Heart left ventricle (tissue), 16 donors: ENCODE results near the gene HERC6. TPM values are rescaled to one million over a fixed set of nuclear protein-coding genes. Genes with fewer than 3 reads are reported as not detected.
A peak's percentile ranks its signal among the peaks of the same experiment; 100 is the strongest.

ENCODE experiments used
- ATAC-seq, 4 donors: fragments of 200-7000 bp; cut with Tn5 transposase; one replicate each; pipeline ENCODE4 v1.9.1; 2020 to 2022; ENCODE audit warnings: moderate library complexity in 4 of 4, mild to moderate bottlenecking in 3 of 4, moderate number of reproducible peaks in 1 of 4
- DNase-seq, 5 donors: peaks; one replicate each; pipeline ENCODE4 v3.0.0-alpha.2; 2020
- H3K27ac ChIP-seq, 12 donors: fragments of 200-600 bp; sonication (generic) in 4 of 12; one replicate each; pipeline versions ENCODE4 v1.5.0 to v1.8.0; 2016 to 2022; ENCODE audit warnings: mild to moderate bottlenecking in 2 of 12
- H3K27me3 ChIP-seq, 9 donors: fragments of 200-600 bp; sonication (generic) in 2 of 9; one replicate each; pipeline versions ENCODE4 v1.5.1 to v1.8.0; 2016 to 2022; ENCODE audit warnings: mild to moderate bottlenecking in 3 of 9
- H3K36me3 ChIP-seq, 9 donors: fragments of 200-600 bp; sonication (generic) in 2 of 9; one replicate each; pipeline versions ENCODE4 v1.5.0 to v1.8.0; 2018 to 2022; ENCODE audit warnings: mild to moderate bottlenecking in 2 of 9
- H3K4me1 ChIP-seq, 12 donors: fragments of 200-600 bp; sonication (generic) in 4 of 12; one replicate each; pipeline versions ENCODE4 v1.5.0 to v1.8.0; 2016 to 2022; ENCODE audit warnings: mild to moderate bottlenecking in 3 of 12
- H3K4me3 ChIP-seq, 12 donors: fragments of 200-600 bp; sonication (generic) in 4 of 12; one replicate each; pipeline versions ENCODE4 v1.5.0 to v1.8.0; 2017 to 2022; ENCODE audit warnings: mild to moderate bottlenecking in 9 of 12, moderate library complexity in 4 of 12
- H3K9me3 ChIP-seq, 12 donors: fragments of 200-600 bp; sonication (generic) in 4 of 12; one replicate each; pipeline versions ENCODE4 v1.5.0 to v1.8.0; 2016 to 2022; ENCODE audit warnings: mild to moderate bottlenecking in 1 of 12
- POLR2A ChIP-seq, 2 donors: fragments of 450-650 bp; IDR thresholded peaks; one replicate each; pipeline ENCODE4 v1.6.1; 2017; ENCODE audit warnings: antibody characterized with exemption in 2 of 2, mild to moderate bottlenecking in 2 of 2, moderate library complexity in 2 of 2
- WGBS, 4 donors: extraction: QIAGEN DNeasy Blood & Tissue Kit in 2 of 4; methylation state at CpG; one replicate each; pipeline versions ENCODE4 v1.1.5 to v1.1.7; 2013 to 2018; 5-methylcytosine and 5-hydroxymethylcytosine counted together
- intact Hi-C, 10 donors: fragments of 100-400 bp; cut with DNase I; formaldehyde crosslinking; loops; one replicate each; pipeline versions ENCODE4 v1.11.1 to v1.14.2; 2022
- polyA plus RNA-seq, 2 donors: library from polyadenylated mRNA; stranded (reverse); fragments of 200-250 nt; gene quantifications; one replicate each; pipeline ENCODE4 v1.2.3, GENCODE V29; 2013
- total RNA-seq, 9 donors: library from RNA; depleted of rRNA in 2 of 9; stranded (reverse); fragments of >200 nt in 2 of 9; fragmentation: NEBNext Ultra II Directional in 3 of 9; extraction: Animal tissue kit (Norgen Biotek cat#: 25700) in 3 of 9; gene quantifications; one replicate each; pipeline versions ENCODE4 v1.1.0 to v1.2.4, GENCODE V29; 2016 to 2023
- TF ChIP-seq, protein P1 (sequence below), 12 donors: fragments of 200-600 bp; sonication (generic) in 4 of 12; IDR thresholded peaks; one replicate each; pipeline versions ENCODE4 v1.5.0 to v1.8.0; 2018 to 2022; ENCODE audit warnings: antibody characterized with exemption in 12 of 12, mild to moderate bottlenecking in 5 of 12
- donor health status: ischemic (EF 13 %, LVEDD 7.1; RV severe dilation, severe dysfunction).
- donor health status: healthy with polysubstance abuse.
- donor health status: DM: no; HTN: yes; CAD: no.
- donor health status: DM: no; HTN: no; CAD: no.
- donor health status: ischemic (EF 25% LVEDD 6.9; RV normal size, moderate dysfunction).
- donor health status: ischemic (EF 25% LVEDD 5.7; RV mildly dilated, moderate dysfunction).
- donor health status: healthy.
- donor health status: DM: yes; HTN: yes; CAD: no.
- donor health status: ischemic (EF 35%, LVEDD 5.7; RV mildly dilated, moderate dysfunction).
- donor health status: nonischemic (EF 11% LVEDD 7.7; RV severe dilation, severe dysfunction).
- donor health status: DM: yes; HTN: yes; CAD: no.
- donor health status: PGD.
- donor health status: ischemic (EF 29% LVEDD 5.4; RV normal size, mild dysfunction).
- donor health status: nonischemic (EF 23%, LVEDD 6.1; RV moderate dilation, normal function).

Gene HERC6
- total and polyA plus RNA-seq, 11 donors, result 2.3 to 22.0 (median 11.7) TPM

DNA sequence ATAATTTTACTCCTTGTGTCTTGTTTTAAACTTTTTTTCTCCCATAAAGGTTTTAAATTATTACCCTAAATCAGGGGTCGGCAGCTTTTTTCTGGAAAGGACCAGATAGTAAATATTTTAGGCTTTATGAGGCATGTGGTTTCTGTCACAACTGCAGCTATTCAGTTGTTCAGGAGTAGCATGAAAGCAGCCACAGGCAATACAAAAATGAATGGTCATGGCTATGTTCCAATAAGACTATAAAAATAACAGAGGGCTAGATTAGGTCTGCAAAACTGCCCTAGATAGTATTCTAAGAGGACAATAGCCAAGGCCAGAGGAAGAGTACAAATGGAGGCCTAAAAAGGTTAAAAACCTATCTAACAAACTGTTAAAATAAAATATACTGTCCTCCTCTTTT, 102.9 kb downstream of the HERC6 start:
- TF ChIP-seq POLR2A (IDR thresholded peaks at IDR 0.05), result no peak
- TF ChIP-seq, protein P1, sequence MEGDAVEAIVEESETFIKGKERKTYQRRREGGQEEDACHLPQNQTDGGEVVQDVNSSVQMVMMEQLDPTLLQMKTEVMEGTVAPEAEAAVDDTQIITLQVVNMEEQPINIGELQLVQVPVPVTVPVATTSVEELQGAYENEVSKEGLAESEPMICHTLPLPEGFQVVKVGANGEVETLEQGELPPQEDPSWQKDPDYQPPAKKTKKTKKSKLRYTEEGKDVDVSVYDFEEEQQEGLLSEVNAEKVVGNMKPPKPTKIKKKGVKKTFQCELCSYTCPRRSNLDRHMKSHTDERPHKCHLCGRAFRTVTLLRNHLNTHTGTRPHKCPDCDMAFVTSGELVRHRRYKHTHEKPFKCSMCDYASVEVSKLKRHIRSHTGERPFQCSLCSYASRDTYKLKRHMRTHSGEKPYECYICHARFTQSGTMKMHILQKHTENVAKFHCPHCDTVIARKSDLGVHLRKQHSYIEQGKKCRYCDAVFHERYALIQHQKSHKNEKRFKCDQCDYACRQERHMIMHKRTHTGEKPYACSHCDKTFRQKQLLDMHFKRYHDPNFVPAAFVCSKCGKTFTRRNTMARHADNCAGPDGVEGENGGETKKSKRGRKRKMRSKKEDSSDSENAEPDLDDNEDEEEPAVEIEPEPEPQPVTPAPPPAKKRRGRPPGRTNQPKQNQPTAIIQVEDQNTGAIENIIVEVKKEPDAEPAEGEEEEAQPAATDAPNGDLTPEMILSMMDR (IDR thresholded peaks at IDR 0.05), result no peak

DNA sequence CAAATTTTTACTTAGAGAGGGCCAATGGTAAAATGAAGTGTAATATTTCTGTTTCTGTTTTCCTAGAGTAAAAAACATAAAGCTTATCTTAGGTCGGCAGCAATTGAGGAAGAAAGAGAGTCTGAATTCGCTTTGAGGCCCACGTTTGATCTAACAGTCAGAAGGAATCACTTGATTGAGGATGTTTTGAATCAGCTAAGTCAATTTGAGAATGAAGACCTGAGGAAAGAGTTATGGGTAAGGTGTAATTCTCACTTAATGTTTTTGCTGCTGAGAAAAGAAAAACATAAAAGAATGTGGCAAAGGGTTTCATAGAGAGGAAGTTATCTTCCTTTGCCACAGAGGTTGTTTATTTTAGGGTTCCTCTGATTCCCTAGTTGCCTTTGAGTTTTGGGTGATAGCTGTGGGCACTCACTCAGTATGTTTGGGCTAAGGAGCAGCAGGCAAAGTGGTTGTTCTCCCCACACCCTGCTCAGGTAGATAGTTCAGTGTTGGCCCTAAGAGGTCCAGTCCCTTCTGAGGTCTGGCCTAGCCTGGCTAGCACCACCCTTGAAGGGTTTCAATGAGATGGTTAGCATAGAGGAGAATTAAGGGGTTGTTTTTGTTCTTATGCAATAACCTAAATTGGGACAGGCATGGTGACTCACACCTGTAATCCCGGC, 110.6 kb downstream of the HERC6 start:
- H3K4me3 ChIP-seq, result no peak overlapping the region
- H3K36me3 ChIP-seq, result peaks cover 0 to 72% (median 40%) of the 10 kb centered on the region in 9 donors
- WGBS, 4 donors, result 76 to 86% (median 84%) methylated on average over 4 of the region's 4 CpGs
- intact Hi-C loops, result no loop called here
- TF ChIP-seq POLR2A (IDR thresholded peaks at IDR 0.05), result no peak
- TF ChIP-seq, protein P1 (IDR thresholded peaks at IDR 0.05), result no peak
- DNase-seq (no peak), ATAC-seq (no peak)
- H3K9me3 ChIP-seq, result no peaks in the 10 kb centered on the region
- H3K4me1 ChIP-seq, result no peaks in the 10 kb centered on the region
- no peaks in the 10 kb centered on the region for H3K27me3 ChIP-seq
- no peak overlapping the region for H3K27ac ChIP-seq

More for the DNA sequence above, 102.9 kb downstream of the HERC6 start:
- peak overlapping the region in 1 of 12 donors; percentile 50 for H3K27ac ChIP-seq
- H3K4me3 ChIP-seq, result no peak overlapping the region
- WGBS, 4 donors, result 35 to 43% (median 40%) methylated on average over 1 of the region's 1 CpG
- H3K9me3 ChIP-seq, result peaks cover 0 to 4% (median 0%) of the 10 kb centered on the region in 12 donors
- peaks cover 0 to 6% (median 0%) of the 10 kb centered on the region in 12 donors for H3K4me1 ChIP-seq
- ATAC-seq (peak in 3 of 4 donors; percentile 69 to 82 (median 74)), DNase-seq (no peak)
- intact Hi-C loops, result no loop called here
- peaks cover 0 to 45% (median 17%) of the 10 kb centered on the region in 9 donors for H3K36me3 ChIP-seq
- no peaks in the 10 kb centered on the region for H3K27me3 ChIP-seq

Other genes starting within 250 kb of the HERC6 start
- 1 to 10 TPM in 8 of 9 donors, under 1 TPM in 1; 0.68 to 8.0 (median 3.7) TPM for gene ABCG2, start 220.2 kb upstream of the HERC6 start, total RNA-seq
- under 1 TPM; 0.27 to 0.33 TPM for gene ABCG2, start 220.2 kb upstream of the HERC6 start, polyA plus RNA-seq
- gene PPM1K, start 94.3 kb upstream of the HERC6 start, total RNA-seq, result 100 to 1,000 TPM; 140 to 332 (median 245) TPM
- 10 to 100 TPM; 72.8 to 88.5 TPM for gene PPM1K, start 94.3 kb upstream of the HERC6 start, polyA plus RNA-seq
- gene HERC5, start 78.3 kb downstream of the HERC6 start, total RNA-seq, result 1 to 10 TPM in 8 of 9 donors, under 1 TPM in 1; 0.88 to 5.5 (median 2.3) TPM
- gene HERC5, start 78.3 kb downstream of the HERC6 start, polyA plus RNA-seq, result 1 to 10 TPM; 1.0 to 1.4 TPM
- 10 to 100 TPM; 46.3 to 63.6 (median 54.2) TPM for gene PYURF, start 144.9 kb downstream of the HERC6 start, total RNA-seq
- 100 to 1,000 TPM in 1 of 2 donors, 10 to 100 TPM in 1; 71.5 to 102 TPM for gene PYURF, start 144.9 kb downstream of the HERC6 start, polyA plus RNA-seq
- 10 to 100 TPM; 32.2 to 66.6 (median 48.9) TPM for gene HERC3, start 213.6 kb downstream of the HERC6 start, total RNA-seq
- gene HERC3, start 213.6 kb downstream of the HERC6 start, polyA plus RNA-seq, result 10 to 100 TPM; 10.4 to 34.9 TPM